GM15510 (cell line): ENCODE data around the gene NTN5.

Source experiments
- POLR2A ChIP-seq: IDR thresholded peaks from 3 replicates; pipeline ENCODE4 v1.6.1; 2011; ENCODE audit warnings: borderline replicate concordance; ENCODE audit not compliant: insufficient read length; ENCODE audit errors: extremely low read depth

Gene NTN5

DNA sequence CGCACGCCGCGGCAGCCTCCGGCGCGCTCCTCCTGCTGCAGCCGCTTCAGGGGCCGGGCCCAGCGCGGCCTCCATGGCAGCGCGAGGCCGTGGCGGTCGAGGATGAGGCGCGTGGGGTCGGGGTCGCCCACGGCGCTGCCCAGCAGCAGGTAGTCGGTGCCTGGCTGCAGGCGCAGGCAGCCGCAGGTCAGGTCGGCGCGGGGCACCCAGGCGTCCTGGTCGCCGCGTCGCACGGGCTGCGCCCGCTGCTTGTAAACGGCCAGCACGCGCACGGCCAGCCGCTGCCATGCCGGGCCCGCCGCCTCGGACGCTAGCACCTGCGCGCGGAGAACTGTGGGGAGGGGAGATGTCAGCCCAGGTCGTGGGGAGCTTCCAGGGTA lies 11.1 kb downstream of the NTN5 start:
- no peak for TF ChIP-seq POLR2A

DNA sequence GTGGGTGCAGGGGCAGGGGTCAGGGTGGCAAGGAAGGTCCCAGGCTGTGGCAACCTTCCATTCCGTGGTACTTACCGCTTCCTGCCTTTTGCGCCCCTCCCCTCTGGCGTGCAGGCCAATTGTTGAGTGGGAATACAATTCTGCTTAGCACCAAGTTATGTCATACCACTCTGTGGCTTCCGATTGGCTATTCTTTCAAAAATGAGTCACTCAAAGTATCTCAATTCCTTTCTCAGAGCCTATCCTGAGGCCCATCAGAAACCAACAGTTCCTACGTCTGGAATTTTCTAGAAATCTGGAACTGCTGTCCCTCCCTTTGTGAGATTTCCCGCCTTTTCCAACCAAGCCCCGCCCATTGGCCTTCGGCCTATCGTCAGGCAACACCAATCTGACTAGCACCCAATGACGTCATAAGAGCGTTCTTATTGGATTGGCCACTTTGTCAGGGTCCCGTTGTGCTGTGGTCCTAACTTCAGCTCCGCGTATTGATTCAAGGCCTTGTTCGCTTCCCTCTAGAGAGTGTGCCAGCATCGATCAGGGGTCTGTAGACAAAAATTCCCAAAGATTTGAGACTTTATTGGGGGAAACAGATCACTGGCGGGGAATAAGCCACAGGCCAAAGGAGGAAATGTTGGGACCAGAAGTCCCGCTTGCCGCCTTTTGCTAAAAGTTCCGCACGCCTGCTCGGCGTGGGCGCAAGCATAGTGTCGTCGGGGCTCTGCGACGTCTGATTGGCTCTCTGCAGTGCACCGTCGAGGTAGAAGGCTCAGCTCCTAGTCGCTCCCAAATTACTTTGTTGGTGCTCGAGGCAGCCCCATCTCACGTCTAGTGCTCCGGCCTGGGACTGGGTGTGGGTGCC lies 11.7 kb downstream of the NTN5 start:
- TF ChIP-seq POLR2A, result no peak

DNA sequence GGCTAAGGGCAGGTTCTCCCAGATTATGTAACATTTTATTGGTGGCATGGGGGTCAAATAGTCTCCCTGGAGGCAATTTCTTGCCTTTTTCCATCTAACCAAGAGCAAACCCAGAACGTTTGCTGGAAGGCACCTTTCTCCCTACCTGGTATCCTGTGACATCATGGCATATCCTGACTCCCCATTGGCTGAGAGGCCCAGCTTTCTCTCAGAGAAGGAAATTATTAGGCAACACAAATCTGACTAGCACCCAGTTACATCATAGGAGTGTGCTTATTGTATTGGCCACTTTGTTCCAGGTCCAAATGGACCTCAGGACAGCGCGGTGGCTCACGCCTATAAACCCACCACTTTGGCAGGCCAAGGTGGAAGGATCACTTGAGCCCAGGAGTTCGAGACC lies 13.0 kb downstream of the NTN5 start:
- TF ChIP-seq POLR2A, result no peak

DNA sequence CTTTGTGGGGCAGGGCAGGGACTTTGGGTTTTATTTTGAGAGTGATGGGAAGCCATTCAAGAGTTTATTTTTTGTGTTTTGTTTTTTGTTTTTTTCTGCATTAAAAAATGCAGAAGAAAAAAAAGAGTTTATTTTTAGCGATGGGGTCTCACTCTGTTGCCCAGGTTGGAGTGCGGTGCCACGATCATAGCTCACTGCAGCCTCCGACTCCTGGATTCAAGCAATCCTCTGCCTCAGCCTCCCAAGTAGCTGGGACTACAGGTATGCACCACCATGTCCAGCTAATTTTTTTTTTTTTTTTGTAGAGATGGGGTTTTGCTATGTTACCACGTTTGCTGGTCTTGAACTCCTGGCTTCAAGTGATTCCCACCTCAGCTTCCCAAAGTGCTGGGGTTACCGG lies 14.3 kb downstream of the NTN5 start:
- TF ChIP-seq POLR2A, result no peak

DNA sequence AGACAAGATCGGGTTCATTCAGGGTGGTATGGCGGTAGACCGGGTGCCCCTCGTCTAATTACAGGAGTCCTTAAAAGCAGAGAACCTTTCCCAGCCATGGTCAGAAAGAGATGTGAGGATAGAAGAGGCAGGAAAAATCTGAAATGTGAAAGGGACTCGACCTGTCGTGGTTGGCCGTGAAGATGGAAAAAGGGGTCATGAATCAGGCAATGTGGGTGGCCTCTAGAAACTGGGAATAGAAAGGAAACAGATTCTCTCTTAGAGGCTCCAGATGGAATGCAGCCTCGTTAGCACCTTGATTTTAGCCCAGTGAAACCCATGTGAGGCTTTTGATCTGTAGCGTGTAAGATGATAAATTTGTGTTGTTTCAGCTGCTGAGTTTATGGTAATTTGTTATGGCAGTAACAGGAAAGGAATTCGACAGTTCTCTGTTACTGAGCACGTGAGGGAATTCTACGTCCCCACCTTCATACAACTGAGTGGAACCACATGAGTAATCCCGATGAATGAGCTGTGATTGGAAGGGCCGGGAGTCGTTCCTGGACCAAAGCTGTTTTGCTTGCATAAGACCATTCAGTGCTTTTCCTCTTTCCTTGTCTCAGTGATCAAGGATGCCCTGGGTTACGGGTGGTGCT lies 15.9 kb downstream of the NTN5 start:
- no peak for TF ChIP-seq POLR2A

DNA sequence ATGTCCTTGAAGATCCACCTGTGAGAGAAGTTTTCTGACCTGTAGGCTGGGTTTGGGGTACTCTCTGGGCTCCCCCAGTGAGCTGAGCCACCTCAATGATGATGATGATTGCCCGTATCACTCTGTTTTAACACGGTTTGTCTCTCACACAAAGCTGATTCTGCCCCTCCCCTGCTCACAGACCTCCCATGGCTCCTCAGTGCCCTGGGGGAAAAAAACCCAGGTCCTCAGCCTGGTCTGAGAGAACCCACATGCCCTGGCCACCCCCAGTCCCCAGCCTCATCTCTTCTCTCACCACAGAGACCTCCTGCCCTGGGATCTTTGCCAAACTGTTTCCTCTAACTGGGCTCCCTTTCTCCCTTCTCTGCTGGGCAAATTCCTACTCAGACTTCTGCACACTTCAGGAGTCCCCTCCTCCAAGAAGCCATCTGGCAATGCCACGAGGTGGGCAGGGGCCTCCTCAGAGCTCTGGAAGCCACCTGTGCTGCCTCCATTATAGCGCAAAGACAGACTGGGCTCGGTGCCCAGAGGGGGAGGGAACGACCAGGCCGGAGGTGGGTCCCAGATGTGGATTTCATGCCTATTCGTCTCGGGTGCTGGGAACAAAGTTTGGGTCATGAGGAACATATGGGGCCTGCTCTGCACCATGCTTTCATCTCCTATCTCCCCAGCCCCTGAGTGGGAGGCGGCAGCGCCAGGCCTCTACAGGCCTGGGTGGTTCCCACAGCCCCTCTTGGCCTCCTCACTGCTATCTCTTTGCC lies 18.3 kb downstream of the NTN5 start:
- no peak for TF ChIP-seq POLR2A

DNA sequence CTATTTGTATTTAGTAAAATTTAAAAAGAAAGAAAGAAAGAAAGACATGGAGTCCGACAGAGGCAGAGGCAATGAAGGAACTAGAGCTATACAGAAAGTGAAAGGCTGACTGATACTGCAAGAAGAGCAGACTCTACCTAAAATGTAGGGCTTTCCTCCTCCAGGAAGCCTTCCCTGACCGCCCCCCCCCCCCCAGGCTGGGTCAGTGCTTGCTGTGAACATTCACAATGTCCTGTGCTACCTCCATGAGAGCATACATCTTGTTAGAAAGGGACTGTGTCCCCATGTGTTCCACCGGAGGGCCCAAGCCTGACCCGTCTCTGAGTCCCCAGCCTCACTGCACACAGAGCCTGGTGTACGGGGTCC lies 21.2 kb downstream of the NTN5 start:
- no peak for TF ChIP-seq POLR2A

DNA sequence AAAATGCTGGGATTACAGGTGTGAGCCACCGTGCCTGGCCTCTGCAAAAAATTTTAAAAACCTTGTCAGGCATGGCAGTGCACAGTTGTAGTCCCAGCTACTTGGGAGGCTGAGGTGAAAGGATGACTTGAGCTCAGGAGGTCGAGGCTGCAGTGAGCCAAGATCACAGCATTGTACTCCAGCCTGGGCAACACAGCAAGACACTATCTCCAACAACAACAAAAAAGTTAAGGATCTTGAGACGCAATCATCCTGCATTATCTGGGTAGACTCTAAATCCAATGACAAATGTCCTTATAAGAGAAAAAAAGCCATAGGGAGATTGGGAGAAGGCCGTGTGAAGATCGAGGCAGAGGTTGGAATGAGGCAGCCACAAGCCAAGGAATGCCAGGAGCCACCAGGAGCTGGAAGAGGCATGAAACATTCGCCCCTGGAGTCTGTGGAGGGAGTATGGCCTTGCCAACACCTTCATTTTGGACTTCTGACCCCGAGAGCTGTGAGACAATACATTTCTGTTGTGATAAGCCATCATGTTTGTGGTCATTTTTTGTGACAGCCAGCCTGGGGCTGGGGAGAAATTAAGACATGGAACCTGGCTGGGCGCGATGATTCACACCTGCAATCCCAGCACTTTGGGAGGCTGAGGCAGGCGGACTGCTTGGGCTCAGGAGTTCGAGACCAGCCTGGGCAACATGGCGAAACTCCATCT lies 21.7 kb downstream of the NTN5 start:
- TF ChIP-seq POLR2A, result no peak

DNA sequence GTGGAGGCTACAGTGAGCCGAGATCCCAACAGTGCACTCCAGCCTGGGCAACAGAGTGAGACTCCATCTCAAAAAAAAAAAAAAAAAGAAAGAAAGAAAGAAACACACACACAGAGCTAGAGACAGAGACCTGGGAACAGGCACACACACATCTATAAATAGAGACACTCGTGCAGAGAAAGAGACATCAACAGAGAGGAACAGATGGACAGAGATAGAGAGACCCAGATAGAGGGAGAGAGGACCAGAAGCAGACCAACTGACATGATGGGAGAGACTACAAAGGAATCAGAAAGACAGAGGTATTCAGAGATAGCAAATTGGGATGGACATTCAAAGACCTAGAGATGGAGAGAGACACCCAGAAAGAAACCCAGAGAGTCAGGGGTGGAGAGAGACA lies 24.7 kb downstream of the NTN5 start:
- no peak for TF ChIP-seq POLR2A

DNA sequence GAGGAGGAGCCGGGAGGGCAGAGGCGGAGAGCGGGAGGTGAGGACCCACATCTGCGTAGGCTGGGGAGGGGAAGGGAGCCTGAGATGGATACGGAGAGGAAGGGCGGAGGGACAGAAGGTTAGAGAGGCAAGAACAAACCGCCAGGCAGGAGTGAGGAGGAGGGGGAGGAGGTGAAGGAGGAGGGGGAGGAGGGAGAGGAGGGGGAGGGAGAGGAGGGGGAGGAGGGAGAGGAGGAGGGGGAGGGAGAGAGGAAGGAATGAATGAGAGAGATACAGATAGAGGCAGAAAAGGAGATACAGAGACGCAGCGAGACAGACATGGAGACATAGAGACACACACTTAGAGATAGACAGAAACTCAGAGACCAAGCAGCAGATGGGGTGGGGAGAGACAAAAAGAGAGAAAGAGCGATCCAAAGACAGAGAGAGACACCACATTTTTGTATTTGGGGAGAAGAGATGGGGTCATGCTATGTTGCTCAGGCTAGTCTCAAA lies 26.0 kb downstream of the NTN5 start:
- no peak for TF ChIP-seq POLR2A

DNA sequence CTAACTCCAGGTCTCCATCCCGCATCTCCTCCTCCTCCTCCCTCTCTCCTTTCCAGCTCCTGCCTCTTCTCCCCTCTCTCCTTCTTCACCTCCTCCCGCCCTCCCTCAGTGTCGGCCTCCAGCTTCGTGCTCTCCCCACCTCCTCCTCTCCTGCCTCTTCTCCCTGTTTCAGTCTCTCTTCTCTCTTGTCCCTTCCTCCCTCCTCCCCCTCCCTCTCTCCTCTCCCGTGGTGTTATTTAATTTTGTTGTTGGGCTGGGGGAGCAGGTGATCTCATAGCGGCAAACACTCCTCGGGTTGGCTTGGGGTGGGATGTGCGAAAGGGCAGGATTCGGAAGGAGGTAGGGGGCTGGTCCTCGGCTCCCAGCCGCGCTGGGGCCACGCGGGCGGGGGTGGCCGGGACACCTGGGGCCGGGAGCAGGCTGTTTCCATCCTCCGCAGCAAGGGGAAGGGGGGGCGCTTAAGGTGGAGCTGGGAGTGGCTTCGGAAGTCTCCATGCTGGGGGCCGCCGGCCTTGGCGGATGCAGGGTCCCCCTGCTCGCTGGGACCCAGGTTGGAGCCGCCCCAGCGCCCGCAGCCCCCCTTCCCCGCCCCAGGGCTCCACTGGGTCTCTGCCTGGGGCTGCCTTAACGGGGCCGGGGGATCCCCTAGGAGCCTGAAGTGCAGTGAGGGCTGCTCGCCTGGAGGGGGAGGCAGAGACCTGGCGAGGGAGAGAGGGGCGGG lies 26.7 kb downstream of the NTN5 start, which contains the start of gene CA11:
Gene CA11, minus strand, starts transcription at position 187 of the 721 bp plus-strand sequence. CDS start 555 bp downstream, outside the sequence.
- no peak for TF ChIP-seq POLR2A

DNA sequence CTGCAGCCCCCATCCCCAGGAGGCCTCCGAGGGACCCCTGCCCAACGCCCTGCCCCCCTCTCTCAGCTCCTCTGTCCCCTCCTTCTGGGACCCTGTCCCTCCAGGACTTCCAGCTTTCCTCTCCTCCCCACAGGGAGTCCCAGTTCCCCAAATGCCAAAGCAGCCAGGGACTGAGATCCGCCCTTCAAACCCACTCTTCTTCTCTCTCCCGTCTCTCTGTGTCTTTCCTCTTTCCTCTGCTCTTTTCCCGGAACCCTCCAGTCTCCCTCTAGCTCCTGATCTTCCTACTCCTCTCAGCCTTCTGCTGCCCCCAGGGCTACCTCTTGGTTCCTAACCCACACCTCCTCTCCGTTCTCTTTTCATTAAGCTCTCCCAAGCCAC lies 27.2 kb downstream of the NTN5 start:
- TF ChIP-seq POLR2A, result no peak

DNA sequence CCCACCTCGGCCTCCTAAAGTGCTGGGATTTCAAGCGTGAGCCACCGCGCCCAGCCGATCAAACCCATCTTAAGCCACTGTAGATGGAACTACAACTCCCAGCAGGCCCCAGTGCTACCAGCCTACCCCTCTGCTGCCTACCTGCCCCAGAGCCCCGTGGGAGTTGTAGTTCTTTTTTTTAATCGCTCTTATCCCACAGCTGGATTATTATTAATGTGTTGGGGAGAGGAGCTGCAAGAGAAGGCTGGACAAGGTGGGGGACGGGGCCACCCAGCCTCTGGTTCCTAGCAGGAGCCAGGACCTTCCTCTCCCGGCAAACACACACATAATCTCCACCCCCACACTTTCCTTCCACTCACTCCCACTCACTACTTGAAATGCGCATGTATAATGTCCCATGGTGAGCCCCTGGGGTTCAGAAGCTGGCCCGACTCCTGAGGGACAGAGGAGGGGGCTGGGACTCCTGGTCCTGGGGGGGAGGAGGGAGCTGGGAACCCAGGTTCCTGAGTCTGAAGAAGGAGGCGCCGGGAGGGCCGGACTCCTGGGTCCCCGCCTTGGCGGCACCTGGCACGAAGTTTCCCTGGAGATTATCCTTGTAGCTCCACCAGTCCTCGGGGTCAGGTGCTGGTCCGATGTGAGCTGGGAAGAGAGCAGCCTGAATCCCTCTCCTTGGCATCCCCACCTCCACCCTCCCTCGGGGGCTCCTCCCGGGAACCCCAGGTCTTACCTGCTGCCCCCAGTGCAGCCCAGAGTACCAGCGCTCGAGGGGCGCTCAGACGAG lies 27.8 kb downstream of the NTN5 start:
- TF ChIP-seq POLR2A, result no peak
